DND-41 (cell line): Measurements from ENCODE around the gene MSH3.

ENCODE experiments used
- EZH2 ChIP-seq: IDR thresholded peaks from 3 replicates; pipeline ENCODE4 v1.6.1; 2012; ENCODE audit warnings: borderline replicate concordance, low read depth, mild to moderate bottlenecking, moderate library complexity, low read length, inconsistent platforms; ENCODE audit not compliant: severe bottlenecking
- TF ChIP-seq, protein P1 (sequence below): IDR thresholded peaks from 2 replicates; pipeline ENCODE4 v1.5.1; 2012; ENCODE audit warnings: borderline replicate concordance, low read length, moderate library complexity, mild to moderate bottlenecking; ENCODE audit not compliant: poor library complexity, severe bottlenecking; ENCODE audit errors: extremely low read depth

DNA sequence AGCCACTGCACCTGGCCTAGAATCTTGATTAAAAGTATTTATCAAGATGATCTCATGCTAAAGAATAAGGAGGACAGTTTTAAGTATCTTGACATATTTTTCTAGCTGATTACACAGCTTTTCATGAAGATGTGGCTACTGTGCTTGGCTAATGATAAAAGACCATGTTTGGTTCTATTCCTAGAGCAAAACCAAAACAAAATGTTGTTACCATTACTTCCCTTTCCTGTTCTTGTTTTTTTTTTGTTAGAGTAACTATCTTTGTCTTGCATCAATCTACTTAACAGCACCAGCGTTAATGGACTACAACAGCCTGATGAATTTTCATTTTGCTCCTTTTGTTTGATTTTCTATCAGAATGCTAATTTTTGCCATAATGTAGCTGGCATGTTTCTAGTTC is 86.5 kb downstream of the MSH3 start:
- TF ChIP-seq, protein P1, sequence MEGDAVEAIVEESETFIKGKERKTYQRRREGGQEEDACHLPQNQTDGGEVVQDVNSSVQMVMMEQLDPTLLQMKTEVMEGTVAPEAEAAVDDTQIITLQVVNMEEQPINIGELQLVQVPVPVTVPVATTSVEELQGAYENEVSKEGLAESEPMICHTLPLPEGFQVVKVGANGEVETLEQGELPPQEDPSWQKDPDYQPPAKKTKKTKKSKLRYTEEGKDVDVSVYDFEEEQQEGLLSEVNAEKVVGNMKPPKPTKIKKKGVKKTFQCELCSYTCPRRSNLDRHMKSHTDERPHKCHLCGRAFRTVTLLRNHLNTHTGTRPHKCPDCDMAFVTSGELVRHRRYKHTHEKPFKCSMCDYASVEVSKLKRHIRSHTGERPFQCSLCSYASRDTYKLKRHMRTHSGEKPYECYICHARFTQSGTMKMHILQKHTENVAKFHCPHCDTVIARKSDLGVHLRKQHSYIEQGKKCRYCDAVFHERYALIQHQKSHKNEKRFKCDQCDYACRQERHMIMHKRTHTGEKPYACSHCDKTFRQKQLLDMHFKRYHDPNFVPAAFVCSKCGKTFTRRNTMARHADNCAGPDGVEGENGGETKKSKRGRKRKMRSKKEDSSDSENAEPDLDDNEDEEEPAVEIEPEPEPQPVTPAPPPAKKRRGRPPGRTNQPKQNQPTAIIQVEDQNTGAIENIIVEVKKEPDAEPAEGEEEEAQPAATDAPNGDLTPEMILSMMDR, result no peak
- TF ChIP-seq EZH2, result no peak
